Uterus (tissue), 2 donors: Measurements from ENCODE around the gene CXorf51B.

Source experiments
- CTCF ChIP-seq, 4 experiments: fragments of 200-600 bp in 2 of 4; fragments of 450-650 bp in 2 of 4; sonication (generic) in 2 of 4; IDR thresholded peaks; one replicate each; pipeline ENCODE4 v1.5.1; 2016 to 2019; ENCODE audit warnings: antibody characterized with exemption in 4 of 4, mild to moderate bottlenecking in 2 of 4, moderate library complexity in 1 of 4
- POLR2A ChIP-seq, 2 donors: fragments of 450-650 bp; IDR thresholded peaks; one replicate each; pipeline ENCODE4 v1.6.1; 2016; ENCODE audit warnings: antibody characterized with exemption in 2 of 2, mild to moderate bottlenecking in 1 of 2, moderate library complexity in 1 of 2

GRCh38 chrX:146831994-146832393, 22.4 kb downstream of the CXorf51B start:
- TF ChIP-seq CTCF (IDR thresholded peaks at IDR 0.05) (no peak), POLR2A (IDR thresholded peaks at IDR 0.05) (no peak)
